Stimulated activated memory B cell treated with anti-CD40 and anti-IgM and Interleukin-4, amounts not matched to agents 10 μg/mL and 1 μg/mL and 100 μg/mL, for 72 hours (primary cell): Measurements from ENCODE around the gene GALK2.
"Not testable (repeated sequence)": the region's sequence is repeated elsewhere in the genome, so short reads cannot be mapped to it uniquely, and the experiment has no call there.

ENCODE experiments used
- ATAC-seq: fragments of 150-1000 bp; cut with Tn5 transposase; 2 replicates; pipeline ENCODE4 v1.10.0; 2021
- H3K27ac Mint-ChIP-seq: one replicate; pipeline ENCODE4 v1.8.0; 2022; ENCODE audit warnings: mild to moderate bottlenecking, mixed read lengths
- H3K27me3 Mint-ChIP-seq: one replicate; pipeline ENCODE4 v1.8.0; 2022; ENCODE audit warnings: mixed read lengths
- H3K36me3 Mint-ChIP-seq: one replicate; pipeline ENCODE4 v1.8.0; 2022; ENCODE audit warnings: mixed read lengths
- H3K4me1 Mint-ChIP-seq: one replicate; pipeline ENCODE4 v1.8.0; 2022; ENCODE audit warnings: mixed read lengths
- H3K4me3 Mint-ChIP-seq: one replicate; pipeline ENCODE4 v1.8.0; 2022; ENCODE audit warnings: mild to moderate bottlenecking, moderate library complexity, mixed read lengths
- H3K9me3 Mint-ChIP-seq: one replicate; pipeline ENCODE4 v1.8.0; 2022; ENCODE audit warnings: mixed read lengths

The GALK2 gene

GRCh38 chr15:49225572-49226281, 55.7 kb downstream of the GALK2 start:
- Mint-ChIP-seq H3K27ac (no peak overlapping the region), H3K36me3 (peaks cover 93% of the 10 kb centered on the region), H3K27me3 (no peaks in the 10 kb centered on the region), H3K9me3 (peaks cover 15% of the 10 kb centered on the region), H3K4me3 (no peak overlapping the region), H3K4me1 (peaks cover 25% of the 10 kb centered on the region)
- no peak for ATAC-seq

GRCh38 chr15:49227602-49228001, 57.6 kb downstream of the GALK2 start:
- no peak overlapping the region for H3K4me3 Mint-ChIP-seq
- H3K36me3 Mint-ChIP-seq, result peaks cover 95% of the 10 kb centered on the region
- no peaks in the 10 kb centered on the region for H3K27me3 Mint-ChIP-seq
- H3K4me1 Mint-ChIP-seq, result peaks cover 29% of the 10 kb centered on the region
- ATAC-seq, result no peak
- peaks cover 19% of the 10 kb centered on the region for H3K9me3 Mint-ChIP-seq
- H3K27ac Mint-ChIP-seq, result no peak overlapping the region

- Mint-ChIP-seq H3K27ac (no peak overlapping the region), H3K9me3 (peaks cover 18% of the 10 kb centered on the region), H3K36me3 (peaks cover 92% of the 10 kb centered on the region), H3K27me3 (no peaks in the 10 kb centered on the region), H3K4me1 (peaks cover 27% of the 10 kb centered on the region), H3K4me3 (no peak overlapping the region)
- no peak for ATAC-seq
These were observed 59.9 kb downstream of the GALK2 start for GRCh38 chr15:49229922-49230321.

GRCh38 chr15:49232236-49232806, 62.3 kb downstream of the GALK2 start:
- H3K36me3 Mint-ChIP-seq, result peaks cover 68% of the 10 kb centered on the region
- ATAC-seq, result no peak
- H3K27ac Mint-ChIP-seq, result peak overlapping the region; percentile 36

GRCh38 chr15:49235446-49236124, 65.5 kb downstream of the GALK2 start:
- Mint-ChIP-seq H3K27ac (no peak overlapping the region), H3K4me1 (peaks cover 19% of the 10 kb centered on the region), H3K9me3 (peaks cover 10% of the 10 kb centered on the region), H3K36me3 (peaks cover 40% of the 10 kb centered on the region), H3K27me3 (no peaks in the 10 kb centered on the region), H3K4me3 (no peak overlapping the region)
- ATAC-seq, result peak; percentile 54

More at GRCh38 chr15:49232236-49232806, 62.3 kb downstream of the GALK2 start:
- no peak overlapping the region for H3K4me3 Mint-ChIP-seq
- H3K4me1 Mint-ChIP-seq, result peaks cover 26% of the 10 kb centered on the region
- H3K9me3 Mint-ChIP-seq, result peaks cover 18% of the 10 kb centered on the region
- H3K27me3 Mint-ChIP-seq, result no peaks in the 10 kb centered on the region

- ATAC-seq, result no peak
- Mint-ChIP-seq H3K27me3 (no peaks in the 10 kb centered on the region), H3K4me1 (peaks cover 19% of the 10 kb centered on the region), H3K9me3 (peaks cover 8% of the 10 kb centered on the region), H3K4me3 (no peak overlapping the region), H3K27ac (no peak overlapping the region), H3K36me3 (peaks cover 27% of the 10 kb centered on the region)
These were observed 66.8 kb downstream of the GALK2 start for GRCh38 chr15:49236869-49237268.

- Mint-ChIP-seq H3K4me3 (no peak overlapping the region), H3K9me3 (no peaks in the 10 kb centered on the region), H3K4me1 (peaks cover 11% of the 10 kb centered on the region), H3K27me3 (no peaks in the 10 kb centered on the region), H3K36me3 (peaks cover 13% of the 10 kb centered on the region), H3K27ac (no peak overlapping the region)
- ATAC-seq, result no peak
These were observed 68.3 kb downstream of the GALK2 start for GRCh38 chr15:49238342-49238741.

GRCh38 chr15:49239105-49239504, 69.1 kb downstream of the GALK2 start:
- Mint-ChIP-seq H3K4me3 (no peak overlapping the region), H3K9me3 (no peaks in the 10 kb centered on the region), H3K27me3 (no peaks in the 10 kb centered on the region), H3K27ac (no peak overlapping the region), H3K36me3 (peaks cover 5% of the 10 kb centered on the region), H3K4me1 (peaks cover 11% of the 10 kb centered on the region)
- ATAC-seq, result no peak

- Mint-ChIP-seq H3K9me3 (no peaks in the 10 kb centered on the region), H3K4me1 (no peaks in the 10 kb centered on the region), H3K27me3 (no peaks in the 10 kb centered on the region), H3K27ac (no peak overlapping the region), H3K36me3 (peaks cover 20% of the 10 kb centered on the region), H3K4me3 (no peak overlapping the region)
- ATAC-seq, result no peak
These were observed 72.8 kb downstream of the GALK2 start for GRCh38 chr15:49242820-49243219.

- no peak for ATAC-seq
- Mint-ChIP-seq H3K9me3 (peaks cover 10% of the 10 kb centered on the region), H3K36me3 (peaks cover 46% of the 10 kb centered on the region), H3K4me1 (no peaks in the 10 kb centered on the region), H3K27me3 (no peaks in the 10 kb centered on the region), H3K27ac (no peak overlapping the region), H3K4me3 (no peak overlapping the region)
These were observed 77.6 kb downstream of the GALK2 start for GRCh38 chr15:49247556-49248110.

- no peak overlapping the region for H3K27ac Mint-ChIP-seq
- H3K9me3 Mint-ChIP-seq, result peaks cover 10% of the 10 kb centered on the region
- peaks cover 52% of the 10 kb centered on the region for H3K36me3 Mint-ChIP-seq
- H3K4me3 Mint-ChIP-seq, result no peak overlapping the region
- ATAC-seq, result no peak
- H3K27me3 Mint-ChIP-seq, result no peaks in the 10 kb centered on the region
- peaks cover 5% of the 10 kb centered on the region for H3K4me1 Mint-ChIP-seq
These were observed 78.2 kb downstream of the GALK2 start for GRCh38 chr15:49248291-49248690.

- H3K36me3 Mint-ChIP-seq, result peaks cover 34% of the 10 kb centered on the region
- H3K27ac Mint-ChIP-seq, result no peak overlapping the region
- no peak overlapping the region for H3K4me3 Mint-ChIP-seq
- no peaks in the 10 kb centered on the region for H3K27me3 Mint-ChIP-seq
- peaks cover 8% of the 10 kb centered on the region for H3K9me3 Mint-ChIP-seq
- no peak for ATAC-seq
- peaks cover 14% of the 10 kb centered on the region for H3K4me1 Mint-ChIP-seq
These were observed 86.1 kb downstream of the GALK2 start for GRCh38 chr15:49255966-49256759.

- not testable (repeated sequence) for ATAC-seq, H3K4me3 Mint-ChIP-seq, H3K27me3 Mint-ChIP-seq, H3K9me3 Mint-ChIP-seq, H3K4me1 Mint-ChIP-seq, H3K27ac Mint-ChIP-seq
- H3K36me3 Mint-ChIP-seq, result peaks cover 40% of the 10 kb centered on the region
These were observed 95.1 kb downstream of the GALK2 start for GRCh38 chr15:49265117-49265516.

- no peak for ATAC-seq
- Mint-ChIP-seq H3K27ac (no peak overlapping the region), H3K9me3 (peaks cover 3% of the 10 kb centered on the region), H3K4me1 (no peaks in the 10 kb centered on the region), H3K4me3 (no peak overlapping the region), H3K27me3 (no peaks in the 10 kb centered on the region), H3K36me3 (peaks cover 40% of the 10 kb centered on the region)
These were observed 95.9 kb downstream of the GALK2 start for GRCh38 chr15:49265911-49266310.
